Embryonic facial prominence (tissue), 1 donor: Measurements from ENCODE around the gene ZNF618.

Source experiments
- DNase-seq: peaks from one replicate; pipeline ENCODE4 v3.0.0-alpha.2; 2016; ENCODE audit errors: extremely low spot score

Gene ZNF618

DNA sequence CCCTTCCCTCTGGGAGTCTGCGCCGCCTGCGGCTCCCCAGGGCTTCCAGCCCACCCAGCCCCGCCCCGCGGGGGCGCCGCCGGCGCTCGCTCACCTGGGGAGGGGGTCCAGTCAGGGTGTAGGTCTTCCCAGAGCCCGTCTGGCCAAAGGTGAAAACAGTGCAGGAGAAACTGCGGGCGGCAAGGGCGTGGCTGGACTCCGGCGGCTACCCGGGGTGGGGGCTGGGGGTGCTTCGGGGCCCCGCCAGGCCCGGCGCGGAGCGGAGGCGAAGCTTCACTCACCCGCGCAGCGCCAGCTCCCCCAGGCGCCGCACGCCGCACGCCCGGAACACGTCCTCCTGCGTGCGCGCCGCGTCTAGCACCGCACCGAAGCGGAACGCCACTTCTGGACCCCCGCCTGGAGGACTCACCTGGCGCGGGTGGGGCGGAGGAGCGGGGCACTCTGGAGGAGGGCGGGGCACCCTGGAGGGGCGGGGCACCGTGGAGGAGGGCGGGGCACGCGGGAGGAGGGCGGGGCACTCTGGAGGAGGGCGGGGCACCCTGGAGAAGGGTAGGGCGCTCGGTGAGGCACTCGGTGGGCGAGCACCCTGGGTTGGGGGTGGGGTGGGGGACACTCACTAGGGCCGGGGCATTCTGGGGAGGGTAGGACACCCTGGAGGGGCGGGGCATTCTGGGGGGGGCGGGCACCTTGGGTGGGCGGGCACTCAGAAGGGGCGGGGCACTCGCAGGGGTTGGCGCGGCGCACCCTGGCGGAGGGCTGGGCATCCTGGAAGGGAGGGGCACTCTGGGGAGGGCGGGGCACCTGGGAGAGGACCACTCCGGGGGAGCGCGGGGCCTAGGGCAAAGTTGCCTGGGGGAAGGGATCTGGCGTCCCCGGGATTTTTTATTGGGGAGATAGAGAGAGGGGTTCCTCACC lies 222.2 kb downstream of the ZNF618 start:
- no peak for DNase-seq

- DNase-seq: no peak
These were observed 223.0 kb downstream of the ZNF618 start, which contains the start of gene KIF12 for GRCh38 chr9:114098936-114099668. Gene KIF12 (minus strand): TSS chr9:114099292. CDS start chr9:114099276, 16 bp downstream.

GRCh38 chr9:114099669-114100270 lies 223.7 kb downstream of the ZNF618 start:
- DNase-seq: no peak

- no peak for DNase-seq
These were observed 224.4 kb downstream of the ZNF618 start for GRCh38 chr9:114100536-114100935.

DNA sequence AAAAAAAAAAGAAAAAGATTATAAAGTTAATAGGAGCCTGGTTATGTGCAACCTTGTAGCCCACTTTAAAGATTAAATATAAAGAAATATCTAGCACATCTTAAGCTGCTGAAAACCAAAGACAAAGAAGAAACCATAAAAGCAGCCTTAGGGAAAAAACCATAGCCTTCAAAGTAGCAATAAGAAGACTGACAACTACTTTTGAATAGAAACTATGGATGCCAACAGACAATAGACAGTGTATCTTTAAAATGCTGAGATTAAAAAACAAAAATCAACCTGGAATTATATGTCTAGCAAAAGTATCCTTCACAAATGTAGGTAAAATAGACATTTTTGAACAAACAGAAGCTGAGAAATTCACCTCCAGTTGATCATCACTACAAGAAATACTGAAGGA lies 226.4 kb downstream of the ZNF618 start:
- no peak for DNase-seq

DNA sequence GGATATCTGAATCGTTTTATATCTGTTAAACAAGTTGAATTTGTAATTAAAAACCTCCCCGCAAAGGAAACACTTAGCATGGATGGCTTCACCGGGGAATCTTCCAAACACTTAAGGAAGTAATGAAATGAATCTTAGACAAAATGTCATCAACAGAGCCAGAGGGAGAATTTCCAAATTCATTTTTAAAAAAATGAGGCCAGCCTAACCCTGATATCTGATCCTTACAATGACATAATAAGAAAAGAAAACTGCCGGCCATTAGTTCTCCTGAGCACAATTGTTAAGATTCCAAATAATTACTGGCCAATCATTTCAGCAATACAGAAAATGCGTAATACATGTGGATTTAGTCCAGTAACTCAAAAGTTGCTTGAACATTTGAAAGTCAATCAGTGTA lies 229.1 kb downstream of the ZNF618 start:
- no peak for DNase-seq
